Breast epithelium (tissue), 4 donors: ENCODE results near the gene NLK. TPM values are rescaled to one million over a fixed set of nuclear protein-coding genes. Genes with fewer than 3 reads are reported as not detected.

ENCODE experiments used
- DNase-seq, 2 donors: peaks; one replicate each; pipeline ENCODE4 v3.0.0-alpha.2; 2019; ENCODE audit warnings: low spot score in 2 of 2
- H3K27ac ChIP-seq, 2 donors: fragments of 200-600 bp; sonication (generic) in 1 of 2; one replicate each; pipeline ENCODE4 v1.5.1; 2016 to 2019; ENCODE audit warnings: mild to moderate bottlenecking in 1 of 2
- H3K27me3 ChIP-seq, 2 donors: fragments of 200-600 bp; sonication (generic) in 1 of 2; one replicate each; pipeline versions ENCODE4 v1.5.1 to v1.6.0; 2017 to 2019; ENCODE audit warnings: control low read depth in 1 of 2, mild to moderate bottlenecking in 1 of 2
- H3K36me3 ChIP-seq: fragments of 200-600 bp; one replicate; pipeline ENCODE4 v1.5.1; 2019
- H3K4me1 ChIP-seq, 2 donors: fragments of 200-600 bp; sonication (generic); one replicate each; pipeline ENCODE4 v1.5.1; 2016 to 2019; ENCODE audit warnings: control low read depth in 1 of 2
- H3K4me3 ChIP-seq, 3 donors: fragments of 200-600 bp; sonication (generic); 1 replicate in 2 of 3; 2 replicates in 1 of 3; pipeline ENCODE4 v1.5.1; 2016 to 2019; ENCODE audit warnings: mild to moderate bottlenecking in 3 of 3, moderate library complexity in 2 of 3
- H3K9me3 ChIP-seq, 2 donors: fragments of 200-600 bp; sonication (generic) in 1 of 2; one replicate each; pipeline ENCODE4 v1.5.1; 2016 to 2019; ENCODE audit warnings: control low read depth in 1 of 2
- POLR2A ChIP-seq: fragments of 450-650 bp; IDR thresholded peaks from one replicate; pipeline ENCODE4 v1.6.1; 2016; ENCODE audit warnings: antibody characterized with exemption, mild to moderate bottlenecking, moderate library complexity
- POLR2AphosphoS5 ChIP-seq, 3 donors: sonication (generic); formaldehyde crosslinking; IDR thresholded peaks; one replicate each; pipeline ENCODE4 v1.6.1; 2017; ENCODE audit warnings: antibody characterized with exemption in 3 of 3
- intact Hi-C: fragments of 100-400 bp; cut with DNase I; formaldehyde crosslinking; loops from one replicate; pipeline ENCODE4 v1.15.1; 2023; ENCODE audit warnings: low total_unique reads
- total RNA-seq, 3 donors: library from RNA; depleted of rRNA; stranded (reverse); fragments of >200 nt; gene quantifications; one replicate each; pipeline ENCODE4 v1.1.0, GENCODE V29; 2016
- TF ChIP-seq, protein P1 (sequence below), 3 donors: fragments of 450-650 bp; IDR thresholded peaks; one replicate each; pipeline ENCODE4 v1.5.1; 2016 to 2017; ENCODE audit warnings: antibody characterized with exemption in 3 of 3, mild to moderate bottlenecking in 3 of 3, moderate library complexity in 3 of 3

Gene NLK
- total RNA-seq, 3 donors from 2014 or later = 19.8 to 35.1 (median 27.5) TPM

DNA sequence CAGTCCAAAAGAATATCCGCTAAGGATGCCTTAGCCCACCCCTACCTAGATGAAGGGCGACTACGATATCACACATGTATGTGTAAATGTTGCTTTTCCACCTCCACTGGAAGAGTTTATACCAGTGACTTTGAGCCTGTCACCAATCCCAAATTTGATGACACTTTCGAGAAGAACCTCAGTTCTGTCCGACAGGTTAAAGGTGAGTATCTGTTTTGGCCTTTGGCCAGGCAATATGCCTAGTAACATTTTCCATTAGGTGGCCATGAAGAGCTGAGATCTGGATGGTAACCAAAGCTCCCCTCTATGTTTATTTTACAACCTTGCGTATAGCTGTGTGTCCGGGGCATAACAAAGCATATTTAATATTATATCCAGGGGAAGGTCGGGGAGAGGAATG lies 148.5 kb downstream of the NLK start:
- Histone ChIP-seq H3K9me3 (no peaks in the 10 kb centered on the region), H3K36me3 (no peaks in the 10 kb centered on the region)

DNA sequence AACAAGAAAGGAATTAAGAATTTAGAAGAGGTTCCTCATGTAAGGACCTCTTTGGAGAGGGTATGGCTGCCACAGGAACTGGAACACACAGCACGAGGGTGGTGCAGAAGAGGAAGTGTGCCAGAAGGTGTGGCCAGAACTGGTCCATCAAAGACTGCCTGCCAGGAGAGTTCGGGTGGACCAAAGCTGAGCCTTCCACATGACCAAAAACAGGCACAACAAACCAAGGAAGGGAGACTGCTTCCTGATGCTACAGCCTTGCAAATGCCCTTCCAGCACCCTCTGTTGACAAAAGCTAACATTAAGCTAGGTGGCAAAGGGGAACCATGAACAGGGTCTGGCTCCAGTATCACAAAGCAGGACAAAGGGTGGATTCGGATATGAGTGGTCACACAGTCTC lies 150.8 kb downstream of the NLK start:
- Histone ChIP-seq H3K4me3 (no peak overlapping the region), H3K9me3 (no peaks in the 10 kb centered on the region), H3K36me3 (no peaks in the 10 kb centered on the region), H3K4me1 (no peaks in the 10 kb centered on the region), H3K27me3 (no peaks in the 10 kb centered on the region), H3K27ac (no peak overlapping the region)
- intact Hi-C loops = no loop called here
- TF ChIP-seq POLR2A (no peak), POLR2AphosphoS5 (IDR thresholded peaks at IDR 0.05) (no peak)
- peak in 1 of 2 donors; percentile 28 for DNase-seq

More for the DNA sequence above, 148.5 kb downstream of the NLK start:
- H3K4me3 ChIP-seq = no peak overlapping the region
- H3K27ac ChIP-seq = no peak overlapping the region
- TF ChIP-seq POLR2AphosphoS5 (IDR thresholded peaks at IDR 0.05) = no peak
- TF ChIP-seq, protein P1, sequence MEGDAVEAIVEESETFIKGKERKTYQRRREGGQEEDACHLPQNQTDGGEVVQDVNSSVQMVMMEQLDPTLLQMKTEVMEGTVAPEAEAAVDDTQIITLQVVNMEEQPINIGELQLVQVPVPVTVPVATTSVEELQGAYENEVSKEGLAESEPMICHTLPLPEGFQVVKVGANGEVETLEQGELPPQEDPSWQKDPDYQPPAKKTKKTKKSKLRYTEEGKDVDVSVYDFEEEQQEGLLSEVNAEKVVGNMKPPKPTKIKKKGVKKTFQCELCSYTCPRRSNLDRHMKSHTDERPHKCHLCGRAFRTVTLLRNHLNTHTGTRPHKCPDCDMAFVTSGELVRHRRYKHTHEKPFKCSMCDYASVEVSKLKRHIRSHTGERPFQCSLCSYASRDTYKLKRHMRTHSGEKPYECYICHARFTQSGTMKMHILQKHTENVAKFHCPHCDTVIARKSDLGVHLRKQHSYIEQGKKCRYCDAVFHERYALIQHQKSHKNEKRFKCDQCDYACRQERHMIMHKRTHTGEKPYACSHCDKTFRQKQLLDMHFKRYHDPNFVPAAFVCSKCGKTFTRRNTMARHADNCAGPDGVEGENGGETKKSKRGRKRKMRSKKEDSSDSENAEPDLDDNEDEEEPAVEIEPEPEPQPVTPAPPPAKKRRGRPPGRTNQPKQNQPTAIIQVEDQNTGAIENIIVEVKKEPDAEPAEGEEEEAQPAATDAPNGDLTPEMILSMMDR (IDR thresholded peaks at IDR 0.05) = no peak
- no peak for TF ChIP-seq POLR2A
- no peak for DNase-seq
- H3K4me1 ChIP-seq = no peaks in the 10 kb centered on the region
- H3K27me3 ChIP-seq = no peaks in the 10 kb centered on the region
- intact Hi-C loops = no loop called here

DNA sequence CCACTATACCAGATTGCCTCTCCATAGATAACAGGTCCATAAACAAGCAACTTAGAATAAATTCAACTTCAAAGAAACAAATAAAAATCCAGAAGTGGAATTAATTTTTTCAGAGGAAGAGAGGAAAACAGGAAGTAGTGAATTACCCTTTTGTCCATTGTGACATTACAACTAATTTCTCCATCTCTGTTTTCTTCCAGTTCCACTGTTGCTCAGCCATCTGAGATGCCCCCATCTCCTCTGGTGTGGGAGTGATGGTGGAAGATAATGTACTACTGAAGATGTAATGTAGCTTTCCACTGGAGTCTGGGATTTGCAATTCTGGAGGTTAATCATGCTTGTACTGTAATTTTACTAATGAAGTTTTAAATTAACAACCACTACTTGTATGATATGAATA lies 151.9 kb downstream of the NLK start:
- no peak overlapping the region for H3K4me3 ChIP-seq
- intact Hi-C loops = no loop called here
- DNase-seq = no peak
- no peaks in the 10 kb centered on the region for H3K9me3 ChIP-seq
- H3K27me3 ChIP-seq = no peaks in the 10 kb centered on the region
- no peak overlapping the region for H3K27ac ChIP-seq
- TF ChIP-seq, protein P1 (IDR thresholded peaks at IDR 0.05) = no peak
- no peak for TF ChIP-seq POLR2A
- TF ChIP-seq POLR2AphosphoS5 (IDR thresholded peaks at IDR 0.05) = no peak
- H3K36me3 ChIP-seq = no peaks in the 10 kb centered on the region
- no peaks in the 10 kb centered on the region for H3K4me1 ChIP-seq

DNA sequence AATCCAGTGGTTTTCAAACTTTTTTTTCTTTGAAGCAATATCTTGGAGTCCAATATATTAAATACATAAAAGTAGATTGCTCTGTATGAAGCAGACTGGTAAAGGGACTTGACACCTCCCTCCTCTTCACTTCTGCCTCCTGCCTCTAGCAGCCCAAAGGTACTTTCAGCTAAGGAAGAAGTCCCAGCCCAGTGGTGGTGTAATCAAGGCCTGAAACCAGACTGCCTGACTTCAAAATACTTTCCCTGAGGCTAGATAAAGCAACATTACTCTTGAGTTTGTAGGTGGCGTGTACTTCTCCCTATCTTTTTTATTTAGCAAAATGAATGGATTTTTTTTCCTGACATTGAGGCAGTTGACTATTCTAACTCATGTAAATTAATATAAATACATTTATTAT lies 154.2 kb downstream of the NLK start:
- H3K4me3 ChIP-seq = no peak overlapping the region
- H3K27ac ChIP-seq = no peak overlapping the region
- no peaks in the 10 kb centered on the region for H3K9me3 ChIP-seq
- TF ChIP-seq POLR2A (no peak), POLR2AphosphoS5 (IDR thresholded peaks at IDR 0.05) (no peak)
- TF ChIP-seq, protein P1 (IDR thresholded peaks at IDR 0.05) = no peak
- H3K36me3 ChIP-seq = no peaks in the 10 kb centered on the region
- H3K4me1 ChIP-seq = no peaks in the 10 kb centered on the region
- H3K27me3 ChIP-seq = no peaks in the 10 kb centered on the region
- intact Hi-C loops = no loop called here
- DNase-seq = no peak

DNA sequence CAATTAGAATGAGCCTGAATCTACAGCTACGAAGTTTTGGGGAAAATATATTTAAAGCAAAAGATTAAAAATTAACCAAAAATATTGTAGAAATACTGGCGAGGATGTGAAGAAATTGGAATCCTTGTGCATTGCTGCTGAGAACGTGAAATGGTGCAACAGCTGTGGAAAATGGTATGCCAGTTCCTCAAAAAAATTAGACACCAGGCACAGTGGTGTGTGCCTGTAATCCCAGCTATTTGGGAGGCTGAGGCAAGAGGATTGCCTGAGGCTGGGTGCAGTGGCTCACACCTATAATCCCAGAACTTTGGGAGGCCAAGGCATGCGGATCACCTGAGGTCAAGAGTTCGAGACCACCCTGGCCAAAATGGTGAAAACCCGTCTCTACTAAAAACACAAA lies 156.6 kb downstream of the NLK start:
- intact Hi-C loops = no loop called here
- no peaks in the 10 kb centered on the region for H3K9me3 ChIP-seq
- H3K36me3 ChIP-seq = no peaks in the 10 kb centered on the region
- H3K4me3 ChIP-seq = no peak overlapping the region
- H3K4me1 ChIP-seq = no peaks in the 10 kb centered on the region
- no peaks in the 10 kb centered on the region for H3K27me3 ChIP-seq
- DNase-seq = no peak
- no peak overlapping the region for H3K27ac ChIP-seq
- TF ChIP-seq POLR2AphosphoS5 (IDR thresholded peaks at IDR 0.05) (no peak), POLR2A (no peak)
- TF ChIP-seq, protein P1 (IDR thresholded peaks at IDR 0.05) = no peak

DNA sequence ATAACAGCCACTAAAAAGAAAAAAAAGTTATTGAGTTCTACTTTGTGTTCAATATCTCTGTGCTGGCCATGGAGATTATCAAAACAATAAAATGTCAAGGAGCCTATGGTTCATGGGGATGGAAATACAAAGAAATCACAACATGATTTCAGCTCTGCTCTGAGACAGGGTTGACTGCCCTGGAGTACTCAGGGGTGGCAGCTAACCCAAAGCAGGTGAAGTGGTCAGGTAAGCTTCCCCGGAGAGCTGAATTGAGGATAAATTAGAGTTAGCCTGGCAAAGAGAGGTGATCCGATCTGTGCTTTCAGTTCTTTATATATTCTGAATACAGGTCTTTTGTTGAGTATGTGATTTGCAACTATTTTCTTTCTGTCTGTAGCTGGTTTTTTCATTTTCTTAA lies 157.3 kb downstream of the NLK start:
- no peak overlapping the region for H3K4me3 ChIP-seq
- no peak for DNase-seq
- no peak for TF ChIP-seq POLR2A
- TF ChIP-seq POLR2AphosphoS5 (IDR thresholded peaks at IDR 0.05) = no peak
- TF ChIP-seq, protein P1 (IDR thresholded peaks at IDR 0.05) = no peak
- H3K27me3 ChIP-seq = no peaks in the 10 kb centered on the region
- H3K4me1 ChIP-seq = no peaks in the 10 kb centered on the region
- H3K36me3 ChIP-seq = no peaks in the 10 kb centered on the region
- no peaks in the 10 kb centered on the region for H3K9me3 ChIP-seq
- H3K27ac ChIP-seq = no peak overlapping the region
- intact Hi-C loops = no loop called here
